ENCODE data around the gene CHRNA7.

DNA sequence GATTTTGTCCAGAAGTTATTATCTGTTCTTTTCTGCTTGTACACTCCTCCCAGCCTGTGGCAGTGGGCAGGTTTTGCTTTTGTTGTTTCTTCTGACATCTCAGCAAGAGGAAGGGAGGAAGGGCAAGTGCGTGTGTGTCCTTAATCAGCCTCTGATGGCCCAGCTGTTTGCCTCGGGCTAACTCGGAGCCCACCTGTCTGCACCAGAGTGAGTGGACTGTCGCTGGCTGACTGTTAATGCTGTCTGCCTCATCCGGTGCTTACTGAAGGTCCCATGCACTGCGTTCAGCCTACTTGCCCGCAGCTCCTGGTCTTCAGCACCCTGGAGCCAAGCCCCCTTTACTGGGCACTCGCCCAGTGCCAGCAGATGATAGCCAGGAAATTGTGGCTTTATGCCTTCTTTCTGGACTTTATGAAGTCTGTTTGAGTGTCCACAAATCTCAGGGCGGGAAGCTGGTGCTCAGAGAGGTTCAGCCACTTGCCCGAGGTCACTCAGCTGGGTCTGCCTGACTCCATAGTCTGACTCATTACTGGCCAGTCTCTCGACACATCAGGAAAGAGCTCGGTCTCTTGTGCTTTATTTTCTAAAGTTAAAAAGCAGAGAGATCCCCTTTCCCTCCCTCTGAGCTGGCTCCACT lies 89.5 kb downstream of the CHRNA7 start:
- TF ChIP-seq, protein P1, sequence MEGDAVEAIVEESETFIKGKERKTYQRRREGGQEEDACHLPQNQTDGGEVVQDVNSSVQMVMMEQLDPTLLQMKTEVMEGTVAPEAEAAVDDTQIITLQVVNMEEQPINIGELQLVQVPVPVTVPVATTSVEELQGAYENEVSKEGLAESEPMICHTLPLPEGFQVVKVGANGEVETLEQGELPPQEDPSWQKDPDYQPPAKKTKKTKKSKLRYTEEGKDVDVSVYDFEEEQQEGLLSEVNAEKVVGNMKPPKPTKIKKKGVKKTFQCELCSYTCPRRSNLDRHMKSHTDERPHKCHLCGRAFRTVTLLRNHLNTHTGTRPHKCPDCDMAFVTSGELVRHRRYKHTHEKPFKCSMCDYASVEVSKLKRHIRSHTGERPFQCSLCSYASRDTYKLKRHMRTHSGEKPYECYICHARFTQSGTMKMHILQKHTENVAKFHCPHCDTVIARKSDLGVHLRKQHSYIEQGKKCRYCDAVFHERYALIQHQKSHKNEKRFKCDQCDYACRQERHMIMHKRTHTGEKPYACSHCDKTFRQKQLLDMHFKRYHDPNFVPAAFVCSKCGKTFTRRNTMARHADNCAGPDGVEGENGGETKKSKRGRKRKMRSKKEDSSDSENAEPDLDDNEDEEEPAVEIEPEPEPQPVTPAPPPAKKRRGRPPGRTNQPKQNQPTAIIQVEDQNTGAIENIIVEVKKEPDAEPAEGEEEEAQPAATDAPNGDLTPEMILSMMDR (IDR thresholded peaks at IDR 0.05), result no peak
- no peak for TF ChIP-seq POLR2A (IDR thresholded peaks at IDR 0.05)
